PC-3 (cell line): ENCODE measurements around the gene ANKRD49. TPM values are rescaled to one million over a fixed set of nuclear protein-coding genes. Genes with fewer than 3 reads are reported as not detected.

ENCODE experiments used
- ATAC-seq: fragments of 200-7000 bp; cut with Tn5 transposase; 2 replicates; pipeline ENCODE4 v1.9.1; 2020; ENCODE audit warnings: mild to moderate bottlenecking, moderate library complexity
- BruUV-seq: library from RNA; stranded (reverse); fragments of 400-500 nt; replicated peaks from 2 replicates; lab custom pipeline; 2021; lab: Mats Ljungman, UMichigan
- CTCF ChIA-PET: fragments of 300-600 bp; sonication (Branson Sonifier 250); formaldehyde crosslinking; loops from one replicate; lab custom pipeline; 2022; ENCODE audit warnings: antibody characterized with exemption; lab: Charles Lee
- POLR2A ChIA-PET: fragments of 300-600 bp; sonication (Branson Sonifier 250); formaldehyde crosslinking; loops from one replicate; lab custom pipeline; 2022; ENCODE audit warnings: antibody characterized with exemption; ENCODE audit not compliant: unreplicated experiment; lab: Charles Lee
- DNase-seq: peaks from one replicate; pipeline ENCODE4 v3.0.0-alpha.2; 2015
- H2AFZ ChIP-seq: fragments of 300-600 bp; sonication (generic); 2 replicates; pipeline ENCODE4 v1.6.0; 2016; ENCODE audit warnings: antibody characterized with exemption, low read length
- H3F3A ChIP-seq: fragments of 300-600 bp; sonication (generic); one replicate; pipeline ENCODE4 v1.6.0; 2017; ENCODE audit warnings: antibody characterized with exemption, low read length, control low read depth, mild to moderate bottlenecking; ENCODE audit not compliant: unreplicated experiment
- H3K27ac ChIP-seq: fragments of 300-600 bp; sonication (generic); 2 replicates; pipeline ENCODE4 v1.5.1; 2016; ENCODE audit warnings: mild to moderate bottlenecking, low read length
- H3K27me3 ChIP-seq: fragments of 300-600 bp; sonication (generic); 2 replicates; pipeline ENCODE4 v1.6.1; 2016; ENCODE audit warnings: low read length, mixed read lengths
- H3K36me3 ChIP-seq: fragments of 300-600 bp; sonication (generic); 2 replicates; pipeline ENCODE4 v1.6.1; 2016; ENCODE audit warnings: low read depth, mixed run types, low read length, mixed read lengths
- H3K4me1 ChIP-seq: fragments of 300-600 bp; sonication (generic); 2 replicates; pipeline ENCODE4 v1.5.1; 2016; ENCODE audit warnings: low read length; ENCODE audit not compliant: insufficient read depth
- H3K4me2 ChIP-seq: fragments of 300-600 bp; sonication (generic); 2 replicates; pipeline ENCODE4 v1.6.0; 2016; ENCODE audit warnings: low read length
- H3K4me3 ChIP-seq: fragments of 300-600 bp; sonication (generic); 2 replicates; pipeline ENCODE4 v1.5.1; 2016; ENCODE audit warnings: mild to moderate bottlenecking, low read length, mixed read lengths
- H3K79me2 ChIP-seq: fragments of 300-600 bp; sonication (generic); 2 replicates; pipeline ENCODE4 v1.6.1; 2017; ENCODE audit warnings: low read length, mixed read lengths
- H3K9ac ChIP-seq: fragments of 300-600 bp; sonication (generic); 2 replicates; pipeline ENCODE4 v1.6.0; 2016; ENCODE audit warnings: mild to moderate bottlenecking, low read length
- H3K9me2 ChIP-seq: fragments of 300-600 bp; sonication (generic); replicated peaks from 2 replicates; pipeline ENCODE4 v1.6.1; 2016; ENCODE audit warnings: mixed run types, low read length, mixed read lengths
- H3K9me3 ChIP-seq: fragments of 300-600 bp; sonication (generic); 2 replicates; pipeline ENCODE4 v1.6.1; 2016; ENCODE audit warnings: low read length, mixed read lengths
- H4K20me1 ChIP-seq: fragments of 300-600 bp; sonication (generic); 2 replicates; pipeline ENCODE4 v1.6.1; 2016; ENCODE audit warnings: low read length, mixed read lengths
- CTCF ChIP-seq: fragments of 300-600 bp; sonication (generic); conservative IDR thresholded peaks from 2 replicates; pipeline ENCODE4 v1.5.1; 2017; ENCODE audit warnings: antibody characterized with exemption, low read depth, mild to moderate bottlenecking, low read length
- EZH2 ChIP-seq: fragments of 300-600 bp; sonication (generic); IDR thresholded peaks from one replicate; pipeline ENCODE4 v1.6.1; 2017; ENCODE audit warnings: antibody characterized with exemption, mild to moderate bottlenecking, low read length; ENCODE audit not compliant: unreplicated experiment
- EZH2phosphoT487 ChIP-seq: fragments of 300-600 bp; sonication (generic); IDR thresholded peaks from 2 replicates; pipeline ENCODE4 v1.6.1; 2018; ENCODE audit warnings: mild to moderate bottlenecking, antibody characterized with exemption, low read length, borderline replicate concordance
- intact Hi-C: fragments of 100-400 bp; cut with micrococcal nuclease; formaldehyde crosslinking; loops from 2 replicates; pipeline ENCODE4 v1.9.0; 2023
- total RNA-seq: library from RNA; depleted of rRNA; stranded (reverse); fragments of >200 nt; gene quantifications from 2 replicates; pipeline ENCODE4 v1.2.3, GENCODE V29; 2014

ANKRD49 gene
- total RNA-seq, 1 experiment from 2014 or later = 9.0 TPM

- H2AFZ ChIP-seq = peak overlapping the region; percentile 87; the same call in 1 of the 2 replicates
- ChIA-PET POLR2A (interaction anchor here (1.0 kb wide), 1 partner anchor 385 kb away, joined by 4 read pairs; the partner anchor contains the start of gene PANX1), CTCF (interaction anchor here (0.6 kb wide), 2 partner anchors 29 to 868 kb away, joined by 3 to 4 read pairs; no protein-coding TSS in a partner anchor)
- H3K9me2 ChIP-seq = no peaks in the 10 kb centered on the region
- TF ChIP-seq CTCF (no peak), EZH2phosphoT487 (no peak), EZH2 (no peak)
- peaks cover 16% of the 10 kb centered on the region for H3K4me1 ChIP-seq
- H3F3A ChIP-seq = no peaks in the 10 kb centered on the region
- no peaks in the 10 kb centered on the region for H3K79me2 ChIP-seq
- no TSS peak for BruUV-seq
- peak overlapping the region; percentile 90 for H3K4me2 ChIP-seq
- ATAC-seq (peak; percentile 37), DNase-seq (peak; percentile 75)
- no peak overlapping the region for H3K27ac ChIP-seq
- H3K27me3 ChIP-seq = no peaks in the 10 kb centered on the region
- H3K4me3 ChIP-seq = peak overlapping the region; percentile 83
- H4K20me1 ChIP-seq = no peaks in the 10 kb centered on the region
- H3K9ac ChIP-seq = no peak overlapping the region
- H3K9me3 ChIP-seq = no peaks in the 10 kb centered on the region
- no peaks in the 10 kb centered on the region for H3K36me3 ChIP-seq
- intact Hi-C loops = loop anchor here (1.0 kb wide), 1 partner anchor 19 kb away; no protein-coding TSS in a partner anchor
Observed at GRCh38 chr11:94513091-94513490, 19.3 kb downstream of the ANKRD49 start.

- no peaks in the 10 kb centered on the region for H3K9me2 ChIP-seq
- H3K4me2 ChIP-seq = no peak overlapping the region
- H4K20me1 ChIP-seq = no peaks in the 10 kb centered on the region
- no peak overlapping the region for H2AFZ ChIP-seq
- ChIA-PET CTCF (no interaction called here), POLR2A (no interaction called here)
- H3F3A ChIP-seq = no peaks in the 10 kb centered on the region
- H3K36me3 ChIP-seq = no peaks in the 10 kb centered on the region
- no TSS peak for BruUV-seq
- DNase-seq (no peak), ATAC-seq (no peak)
- H3K4me1 ChIP-seq = peaks cover 16% of the 10 kb centered on the region
- intact Hi-C loops = no loop called here
- H3K27ac ChIP-seq = no peak overlapping the region
- H3K4me3 ChIP-seq = no peak overlapping the region
- no peaks in the 10 kb centered on the region for H3K79me2 ChIP-seq
- H3K9ac ChIP-seq = no peak overlapping the region
- H3K27me3 ChIP-seq = no peaks in the 10 kb centered on the region
- H3K9me3 ChIP-seq = no peaks in the 10 kb centered on the region
- no peak for TF ChIP-seq EZH2
- no peak for TF ChIP-seq EZH2phosphoT487
- no peak for TF ChIP-seq CTCF
Observed at GRCh38 chr11:94515398-94515797, 21.6 kb downstream of the ANKRD49 start.

GRCh38 chr11:94516725-94517124 is 22.9 kb downstream of the ANKRD49 start:
- intact Hi-C loops = no loop called here
- Histone ChIP-seq H3K4me2 (no peak overlapping the region), H3K9me2 (no peaks in the 10 kb centered on the region), H3K79me2 (no peaks in the 10 kb centered on the region), H3K27me3 (no peaks in the 10 kb centered on the region), H3K4me3 (no peak overlapping the region), H3K36me3 (no peaks in the 10 kb centered on the region), H3K27ac (no peak overlapping the region), H2AFZ (no peak overlapping the region), H4K20me1 (no peaks in the 10 kb centered on the region), H3K4me1 (peaks cover 15% of the 10 kb centered on the region), H3F3A (no peaks in the 10 kb centered on the region), H3K9me3 (no peaks in the 10 kb centered on the region), H3K9ac (no peak overlapping the region)
- ChIA-PET POLR2A (interaction anchor here (0.5 kb wide), 1 partner anchor 37 kb away, joined by 3 read pairs; no protein-coding TSS in a partner anchor), CTCF (interaction anchor here (0.7 kb wide), 1 partner anchor 596 kb away, joined by 3 read pairs; no protein-coding TSS in a partner anchor)
- DNase-seq (no peak), ATAC-seq (no peak)
- TF ChIP-seq EZH2 (no peak), EZH2phosphoT487 (no peak), CTCF (no peak)
- BruUV-seq = no TSS peak
